Measurements from ENCODE around the gene SPATC1L.
"Not testable (repeated sequence)": the region's sequence is repeated elsewhere in the genome, so short reads cannot be mapped to it uniquely, and the experiment has no call there.

Gene SPATC1L

GRCh38 chr21:46151261-46151988 is 32.8 kb downstream of the SPATC1L start:
- H3K4me3 ChIP-seq (ENCODE audit: control insufficient read depth, low read depth, low read length): no peak overlapping the region
- TF ChIP-seq CTCF (conservative IDR thresholded peaks at IDR 0.05; ENCODE audit: control insufficient read depth, insufficient read depth, low read depth, low read length): no peak
- no peak for DNase-seq (ENCODE audit: low read depth)

- H3K4me3 ChIP-seq (ENCODE audit: control insufficient read depth, low read depth, low read length): no peak overlapping the region
- no peak for TF ChIP-seq CTCF (conservative IDR thresholded peaks at IDR 0.05; ENCODE audit: control insufficient read depth, insufficient read depth, low read depth, low read length)
- DNase-seq (ENCODE audit: low read depth): peak; percentile 7
These were observed 33.7 kb downstream of the SPATC1L start for GRCh38 chr21:46150491-46151121.

GRCh38 chr21:46150073-46150472 is 34.2 kb downstream of the SPATC1L start:
- no peak for TF ChIP-seq CTCF (conservative IDR thresholded peaks at IDR 0.05; ENCODE audit: control insufficient read depth, insufficient read depth, low read depth, low read length)
- DNase-seq (ENCODE audit: low read depth): no peak
- no peak overlapping the region for H3K4me3 ChIP-seq (ENCODE audit: control insufficient read depth, low read depth, low read length)

- DNase-seq (ENCODE audit: low read depth): no peak
- H3K4me3 ChIP-seq (ENCODE audit: control insufficient read depth, low read depth, low read length): no peak overlapping the region
- no peak for TF ChIP-seq CTCF (conservative IDR thresholded peaks at IDR 0.05; ENCODE audit: control insufficient read depth, insufficient read depth, low read depth, low read length)
These were observed 34.9 kb downstream of the SPATC1L start for GRCh38 chr21:46149205-46149901.

GRCh38 chr21:46148106-46148505 is 36.2 kb downstream of the SPATC1L start:
- no peak overlapping the region for H3K4me3 ChIP-seq (ENCODE audit: control insufficient read depth, low read depth, low read length)

GRCh38 chr21:46147429-46147828 is 36.8 kb downstream of the SPATC1L start:
- DNase-seq (ENCODE audit: low read depth): peak; percentile 47
- H3K4me3 ChIP-seq (ENCODE audit: control insufficient read depth, low read depth, low read length): not testable (repeated sequence)
- TF ChIP-seq CTCF (conservative IDR thresholded peaks at IDR 0.05; ENCODE audit: control insufficient read depth, insufficient read depth, low read depth, low read length): peak; percentile 70

More at GRCh38 chr21:46148106-46148505, 36.2 kb downstream of the SPATC1L start:
- DNase-seq (ENCODE audit: low read depth): no peak
- TF ChIP-seq CTCF (conservative IDR thresholded peaks at IDR 0.05; ENCODE audit: control insufficient read depth, insufficient read depth, low read depth, low read length): no peak

Measured in fibroblast of mammary gland (primary cell).